ENCODE data around the gene IER2. TPM values are rescaled to one million over a fixed set of nuclear protein-coding genes. Genes with fewer than 3 reads are reported as not detected.

The IER2 gene
- total and polyA plus RNA-seq, 2 of the 4 experiments (the other 2 are of a cell fraction), result 7.7 to 102 TPM

DNA sequence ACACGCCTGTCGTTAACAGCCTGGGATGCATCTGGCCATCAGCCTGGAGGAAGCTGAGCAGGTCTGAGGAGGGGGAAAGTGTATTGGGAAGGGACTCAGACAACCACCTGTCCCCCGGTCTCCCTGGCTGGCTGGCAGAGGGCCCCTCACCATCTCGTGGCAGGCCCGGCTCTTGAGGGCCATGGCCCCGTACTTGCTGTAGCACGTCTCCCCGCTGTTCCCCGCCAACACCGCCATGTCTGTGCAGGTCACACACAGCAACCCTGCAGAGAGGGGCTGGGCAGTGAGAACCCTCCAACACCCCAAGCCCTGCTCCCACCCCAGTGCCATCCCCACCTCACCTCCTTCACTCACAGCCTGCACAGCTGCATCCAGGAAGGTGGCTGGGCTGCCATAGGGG, 37.7 kb upstream of the IER2 start:
- Histone ChIP-seq H3K9me3 (ENCODE audit: control insufficient read depth, insufficient read depth, low read length) (no peaks in the 10 kb centered on the region), H3K23ac (ENCODE audit: low read depth, low read length) (no peak overlapping the region), H3K4me3 (ENCODE audit: insufficient read depth, low read depth, low read length) (no peak overlapping the region), H3K56ac (ENCODE audit: extremely low read depth, insufficient read depth, low read length) (no peak overlapping the region), H4K8ac (ENCODE audit: low read depth in 2 of 2, low read length in 2 of 2) (no peak overlapping the region), H3K36me3 (ENCODE audit: control insufficient read depth, insufficient read depth, low read length) (peaks cover 18% of the 10 kb centered on the region), H3K4me1 (ENCODE audit: control insufficient read depth, insufficient read depth, low read length) (peaks cover 4% of the 10 kb centered on the region), H2BK120ac (ENCODE audit: low read depth, low read length) (no peak overlapping the region), H2AK5ac (ENCODE audit: low read depth, low read length) (no peak overlapping the region), H3K27ac (ENCODE audit: insufficient read depth, low read length) (no peak overlapping the region), H4K5ac (ENCODE audit: low read depth, low read length) (no peak overlapping the region), H3K4ac (ENCODE audit: low read depth, low read length) (no peak overlapping the region), H2AK9ac (replicated peaks; ENCODE audit: low read depth, low read length, poor library complexity) (no peak overlapping the region), H2AFZ (replicated peaks; ENCODE audit: low read length, poor library complexity) (no peak overlapping the region), H4K91ac (ENCODE audit: insufficient read depth, low read depth, low read length) (no peak overlapping the region), H3K4me2 (ENCODE audit: low read depth, low read length) (no peak overlapping the region), H4K20me1 (ENCODE audit: insufficient read depth, low read length) (no peaks in the 10 kb centered on the region), H3K14ac (replicated peaks; ENCODE audit: low read depth, low read length) (no peak overlapping the region), H3K79me1 (ENCODE audit: low read depth in 1 of 2, low read length in 2 of 2) (peaks cover 0 to 30% of the 10 kb centered on the region in 2 experiments; a peak in 3 of 4 replicates), H3K18ac (ENCODE audit: low read depth, low read length) (no peak overlapping the region), H3K27me3 (ENCODE audit: control insufficient read depth, insufficient read depth, low read length) (no peaks in the 10 kb centered on the region), H3K9me1 (ENCODE audit: insufficient read depth, low read length) (no peaks in the 10 kb centered on the region; the same call in 1 of the 2 replicates), H2BK15ac (ENCODE audit: low read depth, low read length) (no peak overlapping the region), H2BK5ac (ENCODE audit: low read depth, low read length, poor library complexity, severe bottlenecking) (no peak overlapping the region), H2BK20ac (ENCODE audit: low read depth, low read length) (no peak overlapping the region), H3K9ac (ENCODE audit: low read depth, low read length) (no peak overlapping the region)
- dilution Hi-C loops (cut with HindIII; ENCODE audit: low sequenced_read_pairs, unreplicated experiment), result no loop called here
- in situ Hi-C loops (cut with MboI; ENCODE audit: low sequenced_read_pairs), result no loop called here
- intact Hi-C loops (cut with micrococcal nuclease), result no loop called here
- ATAC-seq (ENCODE audit: low read depth) (no peak), DNase-seq (no peak)
- no peak for TF ChIP-seq POLR2A (IDR thresholded peaks at IDR 0.05; ENCODE audit: low read depth, low read length)
- TF ChIP-seq RAD21 (IDR thresholded peaks at IDR 0.05; ENCODE audit: low read length), result no peak
- TF ChIP-seq MAZ (IDR thresholded peaks at IDR 0.05; ENCODE audit: borderline replicate concordance, low read depth, low read length), result no peak
- TF ChIP-seq FOS (IDR thresholded peaks at IDR 0.05; ENCODE audit: low read depth, low read length), result no peak
- WGBS, 2 experiments (ENCODE audit: extremely low coverage in 2 of 2, insufficient read length in 1 of 2), result no CpG with 5 or more reads among the region's 10 CpGs
- POLR2A ChIA-PET (ENCODE audit: unreplicated experiment), result no interaction called here
- no TSS peak for BruUV-seq (replicated peaks)
- CTCF ChIA-PET, result no interaction called here

All from IMR-90 (cell line).